ENCODE results near the gene ERFE.

ERFE gene

DNA sequence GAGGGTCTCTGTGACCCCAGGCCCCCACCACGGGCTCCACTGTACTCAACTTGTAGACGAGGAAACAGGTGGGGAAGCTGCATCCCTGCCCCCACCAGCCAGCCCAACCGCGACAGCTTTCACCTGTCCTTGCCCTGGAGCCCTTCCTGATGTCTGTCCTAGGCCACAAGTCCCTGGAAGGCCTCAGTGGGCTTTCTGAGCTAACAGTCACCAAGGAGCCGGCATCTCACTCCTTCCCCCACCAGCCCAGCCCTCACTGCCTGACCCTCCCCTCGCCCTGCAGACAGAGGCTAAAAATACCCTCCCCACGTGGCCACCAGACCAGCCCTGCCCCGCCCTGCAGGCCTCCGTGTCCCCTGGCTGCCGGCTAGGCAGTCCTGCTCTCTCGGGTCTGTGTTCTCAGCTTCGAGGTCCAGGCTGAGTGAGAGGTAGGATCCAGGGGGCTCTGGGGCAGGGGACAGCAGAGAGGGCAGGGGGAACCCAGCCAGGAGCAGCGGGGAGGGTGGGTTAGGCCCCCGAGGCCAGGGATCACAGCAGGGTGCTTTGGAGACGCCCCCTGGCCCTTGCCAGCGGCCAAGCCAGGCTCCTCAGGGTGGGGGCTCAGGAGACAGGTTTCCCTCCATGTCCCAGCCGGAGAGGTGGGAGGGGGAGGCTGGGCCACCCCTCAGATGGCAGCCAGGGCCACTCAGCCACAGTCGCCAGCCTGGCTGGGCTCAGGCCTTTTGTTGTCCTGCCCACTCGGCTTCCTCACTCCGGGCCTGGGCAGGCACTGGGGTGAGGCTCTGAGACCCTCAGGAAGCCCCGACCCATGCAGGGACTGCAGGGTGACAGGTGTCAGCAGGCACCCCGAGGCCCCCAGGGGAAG, 20.2 kb upstream of the ERFE start, which contains the start of gene KLHL30:
TSS of gene KLHL30 (plus strand) at position 338 of the 865 bp plus-strand sequence. CDS start 2,087 bp downstream, outside the sequence.
- no peak for DNase-seq (ENCODE audit: insufficient read length, low spot score)
- FAIRE-seq: no peak

DNA sequence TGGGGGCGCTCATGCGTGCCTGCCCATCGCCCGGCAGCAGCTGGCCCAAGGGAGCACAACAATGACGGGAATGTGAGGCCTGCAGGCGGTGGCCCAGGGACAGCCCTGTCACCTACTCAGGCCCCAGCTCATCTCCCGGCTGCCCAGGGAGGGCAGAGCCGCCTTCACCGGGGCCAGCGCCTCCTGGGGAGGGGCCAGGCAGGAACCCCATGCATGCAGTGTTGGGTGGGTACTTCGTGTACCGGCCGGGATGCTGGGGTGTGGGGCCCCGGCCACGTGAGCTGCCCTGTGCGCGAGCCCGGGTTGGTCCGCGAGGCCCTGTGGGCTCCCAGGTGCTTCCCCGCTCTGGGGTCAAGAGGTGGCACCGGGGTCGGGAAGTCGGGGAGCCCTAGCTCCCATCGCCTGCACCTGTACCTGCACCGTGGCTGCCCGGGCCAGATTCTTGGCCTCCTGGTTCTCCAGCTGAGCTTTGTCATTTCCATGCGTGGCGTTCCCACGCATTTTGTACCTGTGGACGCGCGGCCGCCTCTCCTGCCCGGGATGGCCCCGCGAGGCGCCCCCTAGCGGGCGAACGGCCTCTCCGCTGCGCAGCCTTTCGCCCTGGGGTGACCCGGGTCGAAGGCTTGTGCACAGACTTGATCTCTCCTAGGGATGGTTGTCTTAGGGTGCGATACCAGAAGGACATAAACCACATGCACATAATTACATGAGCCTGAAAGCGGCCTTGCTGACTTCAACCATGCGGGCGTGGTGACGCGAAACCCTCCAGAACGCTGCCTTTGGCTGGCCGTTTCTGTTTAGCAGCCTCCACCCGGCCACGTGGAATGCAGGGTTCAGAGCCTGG, 19.4 kb upstream of the ERFE start:
- FAIRE-seq (no peak), DNase-seq (ENCODE audit: insufficient read length, low spot score) (no peak)

DNA sequence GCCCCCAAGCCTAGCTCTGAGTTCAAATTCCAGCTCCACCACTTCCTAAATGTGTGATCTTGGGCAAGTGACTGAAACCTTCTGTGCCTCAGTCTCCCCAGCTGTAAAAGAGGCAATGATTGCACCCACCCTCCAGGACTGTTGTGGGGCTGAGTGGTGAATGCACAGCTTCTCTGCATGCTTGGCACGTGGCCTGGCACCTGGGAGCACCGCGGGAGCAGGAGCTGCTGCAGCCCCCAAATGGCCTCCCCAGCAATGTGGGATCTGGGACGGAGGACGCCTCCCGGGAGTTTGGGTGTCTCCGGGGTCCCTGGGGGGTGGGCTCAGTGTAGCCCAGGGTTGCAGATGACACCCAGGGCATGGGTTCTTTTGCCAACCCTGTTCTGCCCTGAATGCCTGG, 18.7 kb upstream of the ERFE start:
- FAIRE-seq: no peak
- DNase-seq (ENCODE audit: insufficient read length, low spot score): no peak

DNA sequence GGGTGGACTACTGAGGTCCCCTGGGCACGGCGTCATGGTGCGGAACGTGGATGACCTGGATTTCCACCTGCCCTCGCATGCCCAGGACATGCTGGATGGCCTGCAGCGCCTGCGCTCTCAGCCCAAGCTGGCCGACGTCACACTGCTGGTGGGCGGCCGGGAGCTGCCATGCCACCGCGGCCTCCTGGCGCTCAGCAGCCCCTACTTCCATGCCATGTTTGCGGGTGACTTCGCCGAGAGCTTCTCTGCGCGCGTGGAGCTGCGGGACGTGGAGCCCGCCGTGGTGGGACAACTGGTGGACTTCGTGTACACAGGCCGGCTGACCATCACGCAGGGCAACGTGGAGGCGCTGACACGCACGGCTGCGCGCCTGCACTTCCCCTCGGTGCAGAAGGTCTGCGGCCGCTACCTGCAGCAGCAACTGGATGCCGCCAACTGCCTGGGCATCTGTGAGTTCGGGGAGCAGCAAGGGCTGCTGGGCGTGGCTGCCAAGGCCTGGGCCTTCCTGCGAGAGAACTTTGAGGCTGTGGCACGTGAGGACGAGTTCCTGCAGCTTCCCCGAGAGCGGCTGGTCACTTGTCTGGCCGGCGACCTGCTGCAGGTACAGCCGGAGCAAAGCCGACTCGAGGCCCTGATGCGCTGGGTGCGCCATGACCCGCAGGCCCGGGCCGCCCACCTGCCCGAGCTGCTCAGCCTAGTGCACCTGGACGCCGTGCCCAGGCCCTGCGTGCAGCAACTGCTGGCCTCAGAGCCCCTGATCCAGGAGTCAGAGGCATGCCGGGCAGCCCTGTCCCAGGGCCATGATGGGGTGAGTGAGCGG, 17.8 kb upstream of the ERFE start:
- no peak for FAIRE-seq
- no peak for DNase-seq (ENCODE audit: insufficient read length, low spot score)

DNA sequence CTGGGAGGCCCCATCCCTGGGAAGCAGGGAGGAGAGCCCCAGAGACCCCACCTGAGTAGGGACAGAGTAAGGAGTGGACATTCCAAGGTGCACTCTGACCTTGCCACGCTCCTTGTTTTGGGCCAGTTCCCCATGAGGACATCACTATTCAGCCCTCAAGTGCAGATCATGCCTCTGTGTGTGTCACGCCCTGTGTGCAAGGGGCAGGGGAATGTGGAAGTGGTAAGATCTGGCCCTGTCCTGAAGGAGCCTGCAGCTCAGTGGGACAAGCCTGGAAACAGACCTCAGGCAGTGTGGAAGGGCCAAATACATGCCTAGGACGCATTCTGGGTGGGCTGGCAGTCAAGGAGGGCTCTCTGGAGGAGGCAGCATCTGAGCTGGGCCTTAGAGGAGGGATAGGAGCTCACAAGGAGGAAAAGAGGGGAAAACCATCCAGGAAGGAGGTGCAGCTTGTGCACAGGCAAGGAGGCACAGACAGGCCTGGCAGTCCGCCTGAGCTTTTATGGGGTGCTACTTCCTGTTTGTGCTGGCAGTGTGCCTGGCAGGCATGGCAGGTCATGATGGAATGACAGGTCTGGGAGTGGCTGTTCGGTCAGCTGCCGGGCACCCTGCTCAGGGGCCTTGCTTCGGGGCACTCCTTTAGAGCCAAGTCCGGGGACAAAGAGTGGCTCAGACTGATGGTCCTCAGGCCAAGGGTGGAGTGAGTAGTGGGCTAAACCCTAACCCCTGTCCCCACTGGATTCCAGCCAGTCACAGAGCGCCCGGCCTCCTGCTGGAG, 17.0 kb upstream of the ERFE start:
- FAIRE-seq (no peak), DNase-seq (ENCODE audit: insufficient read length, low spot score) (no peak)

DNA sequence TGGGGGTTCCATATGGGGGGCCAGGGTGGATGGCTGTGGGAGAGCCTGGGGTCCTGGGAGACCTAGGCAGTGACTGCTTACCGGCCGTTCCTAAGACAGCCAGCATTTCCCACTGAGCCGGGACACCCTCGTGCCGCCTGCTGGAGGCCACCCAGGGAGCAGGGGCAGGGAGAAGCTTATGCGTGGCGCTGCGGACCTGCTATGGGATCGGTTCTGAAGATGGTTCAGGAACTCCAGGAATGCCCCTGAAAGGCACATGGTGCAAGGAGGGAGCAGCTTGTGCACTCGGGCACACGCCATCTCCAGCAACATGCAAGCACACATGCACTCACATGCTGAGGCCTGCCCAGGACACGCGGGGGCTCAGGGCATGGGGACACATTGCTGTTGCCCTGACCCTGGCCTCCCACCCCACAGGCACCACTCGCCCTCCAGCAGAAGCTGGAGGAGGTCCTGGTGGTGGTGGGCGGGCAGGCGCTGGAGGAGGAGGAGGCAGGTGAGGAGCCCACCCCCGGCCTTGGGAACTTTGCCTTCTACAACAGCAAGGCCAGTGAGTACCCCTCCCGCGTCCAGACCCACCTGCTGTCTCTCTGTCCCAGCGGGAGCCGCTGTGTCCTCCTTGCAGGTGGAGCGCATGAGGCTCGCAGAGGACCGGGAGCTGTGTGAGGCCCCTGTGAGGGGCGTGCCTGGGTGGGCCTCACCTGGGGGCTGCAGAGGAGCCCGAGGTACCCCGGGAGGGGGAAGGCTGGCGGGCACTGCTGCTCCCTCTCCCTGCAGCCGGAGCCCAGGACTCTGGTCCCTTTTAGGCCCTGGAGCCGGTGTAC, 16.2 kb upstream of the ERFE start:
- DNase-seq (ENCODE audit: insufficient read length, low spot score): no peak
- no peak for FAIRE-seq

DNA sequence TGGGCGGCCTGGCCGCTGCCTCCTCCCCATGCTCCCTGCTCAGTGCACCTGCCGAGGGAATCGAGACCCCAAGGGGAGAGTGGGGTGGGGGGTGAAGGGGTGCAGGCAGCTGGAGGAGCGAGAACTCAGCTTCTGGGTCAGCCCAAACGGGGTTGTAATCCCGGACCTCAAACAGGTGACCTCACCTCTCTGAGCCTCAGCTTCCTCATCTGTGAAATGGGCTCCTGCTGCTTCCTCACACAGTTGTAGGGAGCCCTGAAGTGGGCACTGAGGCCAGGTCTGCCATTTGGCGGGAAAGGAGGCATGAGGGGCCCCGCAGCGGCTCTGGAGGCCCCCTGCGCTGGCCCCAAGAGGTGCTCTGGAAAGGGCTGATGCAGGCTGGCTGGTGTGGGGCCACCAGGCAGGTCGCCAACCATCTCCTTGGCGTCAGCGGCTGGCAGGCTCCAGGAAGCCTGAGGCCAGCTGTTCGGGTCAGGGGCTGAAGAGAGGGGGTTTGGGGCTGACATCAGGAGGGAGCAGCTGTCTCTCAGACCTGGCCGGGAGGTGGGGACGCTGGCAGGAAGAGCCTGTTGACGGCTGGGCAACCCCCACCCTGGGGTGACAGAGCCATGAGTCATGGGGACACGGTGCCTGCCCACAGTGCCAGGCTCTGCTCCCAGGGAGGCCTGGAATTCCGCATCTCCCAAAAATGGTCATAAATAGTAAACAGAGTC, 15.4 kb upstream of the ERFE start:
- FAIRE-seq: no peak
- DNase-seq (ENCODE audit: insufficient read length, low spot score): no peak

DNA sequence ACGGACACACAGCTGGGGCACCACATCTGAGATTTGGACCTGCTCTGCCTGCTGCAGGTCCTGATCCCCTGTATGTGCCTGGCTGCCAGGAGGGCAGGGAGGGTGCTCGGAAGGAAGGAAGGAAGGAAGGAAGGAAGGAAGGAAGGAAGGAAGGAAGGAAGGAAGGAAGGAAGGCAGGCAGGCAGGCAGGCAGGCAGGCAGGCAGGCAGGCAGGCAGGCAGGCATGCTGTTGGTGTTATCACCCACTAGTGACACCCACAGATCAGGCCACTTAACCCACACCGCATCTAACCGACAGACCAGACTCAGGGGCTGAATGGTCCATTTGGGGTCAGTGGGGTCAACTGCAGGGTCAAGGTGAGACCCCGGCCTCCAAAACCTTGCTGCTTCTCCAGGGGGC, 14.5 kb upstream of the ERFE start:
- FAIRE-seq (no peak), DNase-seq (ENCODE audit: insufficient read length, low spot score) (no peak)

DNA sequence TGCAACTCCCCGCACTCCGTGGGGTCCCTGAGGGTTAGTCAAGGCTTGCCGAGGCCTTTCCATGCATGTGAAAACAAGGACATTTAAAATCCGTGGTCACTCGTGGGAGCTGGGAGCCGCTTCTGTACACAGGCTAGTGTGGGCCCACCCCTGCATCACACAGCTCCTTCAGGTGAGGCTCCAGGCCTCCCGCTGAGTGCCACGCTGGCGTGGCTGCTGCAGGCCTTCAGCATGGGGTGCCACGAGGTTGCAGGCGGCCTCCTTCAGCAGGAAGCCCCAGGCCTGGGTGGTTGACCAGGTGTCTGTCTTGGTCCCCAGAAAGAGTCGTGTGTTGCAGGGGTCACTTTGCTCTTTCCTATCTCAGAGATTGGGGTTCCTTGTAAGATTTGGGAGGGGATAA, 13.7 kb upstream of the ERFE start:
- FAIRE-seq (no peak), DNase-seq (ENCODE audit: insufficient read length, low spot score) (no peak)

DNA sequence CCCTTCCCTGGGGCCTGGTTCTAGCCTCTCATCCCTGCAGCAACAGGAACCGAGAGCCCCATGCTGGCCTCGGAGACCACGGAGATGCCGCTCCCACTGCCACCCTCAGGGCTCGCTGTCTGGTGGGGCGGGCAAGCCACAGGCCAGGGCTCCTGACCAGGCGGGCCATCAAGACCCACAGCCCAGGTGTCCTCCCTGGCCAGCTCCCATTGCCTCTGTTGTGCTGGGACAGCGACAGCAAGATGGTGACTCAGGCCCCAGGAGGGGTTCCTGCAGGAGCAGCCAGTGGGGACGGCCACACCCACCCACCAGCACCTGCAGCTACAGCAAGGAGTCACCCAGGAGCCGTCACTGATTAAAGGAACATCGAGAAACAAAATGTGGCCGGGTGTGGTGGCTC, 12.9 kb upstream of the ERFE start:
- DNase-seq (ENCODE audit: insufficient read length, low spot score) (no peak), FAIRE-seq (no peak)

DNA sequence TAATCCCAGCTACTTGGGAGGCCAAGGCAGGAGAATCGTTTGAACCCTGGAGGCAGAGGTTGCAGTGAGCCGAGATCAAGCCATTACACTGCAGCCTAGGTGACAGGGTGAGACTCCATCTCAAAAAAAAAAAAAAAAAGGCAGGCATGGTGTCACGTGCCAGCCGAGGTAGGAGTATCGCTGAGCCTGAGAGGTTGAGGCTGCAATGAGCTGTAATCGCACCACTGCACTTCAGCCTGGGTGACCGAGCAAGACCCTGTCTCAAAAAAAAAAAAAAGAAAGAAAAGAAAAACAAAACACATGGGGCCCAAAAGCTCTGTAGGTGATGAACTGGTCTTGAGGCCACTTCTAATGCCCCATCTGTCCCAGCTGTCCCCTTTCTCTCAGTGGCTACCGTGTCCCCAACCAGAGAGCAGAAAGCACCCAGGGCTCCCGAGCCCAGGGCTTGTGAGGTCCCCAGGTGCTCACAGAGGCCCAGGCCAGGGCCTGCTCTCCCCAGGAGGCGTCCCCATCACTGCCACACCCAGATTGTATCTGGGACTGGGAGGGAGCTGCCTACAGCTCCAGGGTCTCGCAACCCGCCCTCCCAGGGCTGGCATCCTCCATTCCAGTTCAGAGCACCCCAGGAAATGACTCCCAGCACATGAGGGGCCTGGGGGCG, 11.8 kb upstream of the ERFE start:
- no peak for FAIRE-seq
- no peak for DNase-seq (ENCODE audit: insufficient read length, low spot score)

DNA sequence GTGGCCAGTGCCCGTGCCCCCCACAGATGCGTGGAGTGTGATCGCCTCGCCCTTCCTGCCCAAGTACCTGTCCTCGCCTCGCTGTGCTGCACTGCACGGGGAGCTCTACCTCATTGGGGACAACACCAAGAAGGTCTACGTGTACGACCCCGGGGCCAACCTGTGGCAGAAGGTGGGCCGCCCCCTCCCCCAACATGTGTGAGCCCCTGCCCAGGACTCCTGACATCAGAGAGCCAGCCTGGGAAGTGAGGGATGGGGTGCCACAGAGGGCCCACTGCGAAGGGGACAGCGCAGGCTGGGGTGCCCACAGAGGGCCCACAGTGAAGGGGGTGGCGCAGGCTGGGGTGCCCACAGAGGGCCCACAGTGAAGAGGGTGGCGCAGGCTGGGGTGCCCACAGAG, 9.8 kb upstream of the ERFE start:
- FAIRE-seq: no peak
- DNase-seq (ENCODE audit: insufficient read length, low spot score): no peak

DNA sequence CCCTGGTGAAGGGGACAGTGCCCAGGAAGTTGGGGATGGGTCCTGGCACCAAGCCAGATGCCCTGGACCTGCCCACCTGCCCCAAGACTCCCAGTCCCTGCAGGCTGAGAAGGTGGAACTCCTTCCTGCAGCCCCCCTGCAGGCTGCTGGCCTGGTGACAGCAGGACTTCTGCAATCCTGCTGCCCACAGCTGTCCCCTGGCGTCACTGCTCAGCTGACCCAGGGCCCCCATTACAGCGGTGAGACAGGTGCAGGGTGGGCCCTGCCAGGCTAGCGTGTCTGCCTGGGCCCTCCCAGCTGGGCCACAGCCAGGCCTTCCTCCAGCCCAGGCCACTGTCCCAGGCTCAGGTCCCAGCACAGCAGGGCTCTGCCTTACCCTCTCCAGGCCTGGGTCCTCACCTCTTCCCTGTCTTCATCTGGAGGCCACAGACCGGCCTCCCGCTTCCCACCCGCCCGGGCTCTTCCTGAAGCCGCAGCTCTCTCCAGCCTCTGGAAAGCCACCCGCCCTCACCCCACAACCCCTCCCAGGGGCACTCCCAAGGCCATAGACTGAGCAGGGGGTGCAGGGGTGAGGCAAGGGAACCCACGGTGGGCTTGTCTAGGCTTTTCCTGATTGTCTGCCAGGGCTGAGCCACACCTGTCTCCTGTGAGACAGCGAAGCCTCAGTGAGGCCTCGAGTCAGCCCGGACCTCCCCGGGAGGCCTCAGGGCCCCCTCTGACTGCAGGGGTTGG, 8.8 kb upstream of the ERFE start:
- FAIRE-seq: no peak
- no peak for DNase-seq (ENCODE audit: insufficient read length, low spot score)

DNA sequence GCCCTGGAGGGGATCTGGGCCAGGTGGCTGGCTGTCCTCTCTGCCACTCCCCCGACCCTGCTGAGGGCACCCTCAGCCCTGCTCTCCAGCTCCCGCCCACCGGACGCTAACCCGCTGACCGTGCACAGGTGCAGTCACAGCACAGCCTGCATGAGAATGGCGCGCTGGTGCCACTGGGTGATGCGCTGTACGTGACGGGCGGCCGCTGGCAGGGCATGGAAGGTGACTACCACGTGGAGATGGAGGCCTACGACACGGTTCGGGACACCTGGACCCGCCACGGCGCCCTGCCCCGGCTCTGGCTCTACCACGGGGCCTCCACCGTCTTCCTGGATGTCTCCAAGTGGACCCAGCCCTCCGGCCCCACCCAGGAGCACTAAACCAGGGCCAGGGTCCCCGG, 8.1 kb upstream of the ERFE start:
- DNase-seq (ENCODE audit: insufficient read length, low spot score) (no peak), FAIRE-seq (no peak)

DNA sequence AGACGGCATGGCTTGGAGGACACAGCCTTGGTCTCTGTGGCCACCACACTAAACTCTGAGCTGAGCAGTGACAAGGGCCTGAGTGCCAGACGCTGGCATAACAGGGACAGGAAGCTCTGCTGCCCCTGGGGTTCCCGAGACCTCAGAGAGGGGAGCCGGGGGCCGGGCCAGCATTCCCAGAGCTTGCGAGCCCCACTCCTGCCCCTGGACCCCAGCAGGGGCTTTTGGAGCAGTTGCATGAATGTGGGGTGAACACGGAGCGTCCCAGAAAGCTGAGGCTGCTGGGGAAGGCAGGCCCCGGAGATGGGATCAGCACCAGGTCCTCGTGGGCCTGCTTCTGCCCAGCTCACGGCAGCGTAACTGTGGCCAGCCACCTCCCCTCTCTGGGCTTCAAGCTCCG, 7.6 kb upstream of the ERFE start:
- DNase-seq (ENCODE audit: insufficient read length, low spot score) (no peak), FAIRE-seq (no peak)

DNA sequence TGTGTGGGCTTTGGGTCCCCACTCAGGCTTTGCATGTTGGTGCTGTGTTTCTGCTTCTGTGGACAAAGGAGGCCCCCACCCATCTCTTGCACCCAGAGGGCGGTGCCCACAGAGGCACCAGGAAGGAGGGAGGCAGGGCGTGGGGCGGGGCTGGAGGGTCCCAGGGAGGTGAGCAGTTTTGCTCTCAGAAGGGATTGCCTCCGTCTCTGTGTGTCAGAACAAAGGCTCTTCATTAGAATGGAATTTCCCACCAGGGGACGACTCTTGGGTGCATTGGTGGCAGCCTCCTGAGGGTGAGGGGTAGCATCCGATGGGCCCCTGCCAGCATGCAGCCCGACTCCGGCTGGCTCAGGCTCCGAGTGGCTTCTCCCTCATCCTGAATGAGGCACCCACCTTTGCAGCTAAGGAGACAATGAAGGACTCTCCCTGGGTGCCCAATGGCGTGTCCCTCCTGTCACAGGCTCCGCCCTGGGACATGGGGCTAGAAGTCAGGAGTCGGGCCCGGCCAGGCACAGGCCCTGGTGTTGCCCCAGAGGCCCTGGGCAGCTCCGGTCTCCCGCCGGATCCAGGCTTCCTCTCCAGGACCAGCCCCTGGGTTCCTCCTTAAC, 7.0 kb upstream of the ERFE start:
- DNase-seq (ENCODE audit: insufficient read length, low spot score): no peak
- no peak for FAIRE-seq

Measured in GM19239 (cell line).